Astrocyte (in vitro differentiated cells and primary cell): ENCODE data around the gene DXO. TPM values are rescaled to one million over a fixed set of nuclear protein-coding genes. Genes with fewer than 3 reads are reported as not detected.
"Not testable (repeated sequence)": the region's sequence is repeated elsewhere in the genome, so short reads cannot be mapped to it uniquely, and the experiment has no call there.

ENCODE experiments used
- DNase-seq: peaks from one replicate; pipeline ENCODE4 v3.0.0-alpha.2; 2010; ENCODE audit warnings: low read depth
- FAIRE-seq: peaks from 2 replicates; lab custom pipeline; 2011; peaks lifted over from hg19 to GRCh38; lab: Jason Lieb, UNC
- H2AFZ ChIP-seq: 2 replicates; pipeline ENCODE4 v1.6.0; 2012; ENCODE audit warnings: low read depth, low read length, inconsistent platforms
- H3K27ac ChIP-seq: 2 replicates; pipeline ENCODE4 v1.5.1; 2011; ENCODE audit warnings: low read depth, low read length, inconsistent platforms
- H3K27me3 ChIP-seq: 2 replicates; pipeline ENCODE4 v1.6.0; 2011; ENCODE audit warnings: low read length, inconsistent platforms; ENCODE audit not compliant: insufficient read depth
- H3K36me3 ChIP-seq: 2 replicates; pipeline ENCODE4 v1.5.1; 2011; ENCODE audit warnings: low read length, inconsistent platforms; ENCODE audit not compliant: insufficient read depth
- H3K4me1 ChIP-seq: 2 replicates; pipeline ENCODE4 v1.5.1; 2011; ENCODE audit warnings: low read length, inconsistent platforms; ENCODE audit not compliant: insufficient read depth
- H3K4me2 ChIP-seq: 2 replicates; pipeline ENCODE4 v1.6.0; 2012; ENCODE audit warnings: low read length, inconsistent platforms
- H3K4me3 ChIP-seq: 2 replicates; pipeline ENCODE4 v1.5.1; 2011; ENCODE audit warnings: low read depth, mild to moderate bottlenecking, low read length, inconsistent platforms; ENCODE audit not compliant: insufficient read depth
- H3K79me2 ChIP-seq: 2 replicates; pipeline ENCODE4 v1.6.0; 2012; ENCODE audit warnings: mild to moderate bottlenecking, low read length, inconsistent platforms; ENCODE audit not compliant: insufficient read depth
- H3K9ac ChIP-seq: 2 replicates; pipeline ENCODE4 v1.6.0; 2012; ENCODE audit warnings: mild to moderate bottlenecking, low read length, inconsistent platforms
- H3K9me3 ChIP-seq: 2 replicates; pipeline ENCODE4 v1.5.1; 2012; ENCODE audit warnings: low read depth, mild to moderate bottlenecking, low read length, inconsistent platforms; ENCODE audit not compliant: insufficient read depth
- H4K20me1 ChIP-seq: 2 replicates; pipeline ENCODE4 v1.6.0; 2012; ENCODE audit warnings: low read length, inconsistent platforms; ENCODE audit not compliant: insufficient read depth
- H3K27ac Mint-ChIP-seq: one replicate; pipeline ENCODE4 v1.8.0; 2021; ENCODE audit warnings: mild to moderate bottlenecking, mixed read lengths; ENCODE audit not compliant: unreplicated experiment
- H3K27me3 Mint-ChIP-seq: one replicate; pipeline ENCODE4 v1.8.0; 2021; ENCODE audit warnings: low read depth, mixed read lengths; ENCODE audit not compliant: unreplicated experiment
- H3K36me3 Mint-ChIP-seq: one replicate; pipeline ENCODE4 v1.8.0; 2021; ENCODE audit warnings: low read depth, mixed read lengths; ENCODE audit not compliant: unreplicated experiment
- H3K4me1 Mint-ChIP-seq: one replicate; pipeline ENCODE4 v1.8.0; 2021; ENCODE audit warnings: low read depth, mixed read lengths; ENCODE audit not compliant: unreplicated experiment
- H3K4me3 Mint-ChIP-seq: one replicate; pipeline ENCODE4 v1.8.0; 2021; ENCODE audit warnings: mild to moderate bottlenecking, moderate library complexity, mixed read lengths; ENCODE audit not compliant: unreplicated experiment
- H3K9me3 Mint-ChIP-seq: one replicate; pipeline ENCODE4 v1.8.0; 2021; ENCODE audit warnings: mild to moderate bottlenecking, mixed read lengths; ENCODE audit not compliant: unreplicated experiment
- EZH2 ChIP-seq: IDR thresholded peaks from 2 replicates; pipeline ENCODE4 v1.6.1; 2012; ENCODE audit warnings: mild to moderate bottlenecking, low read length, inconsistent platforms; ENCODE audit not compliant: insufficient read depth
- total RNA-seq: library from RNA; stranded (reverse); gene quantifications from 2 replicates; pipeline ENCODE4 v1.2.1, GENCODE V29; 2021
- TF ChIP-seq, protein P1 (sequence below): IDR thresholded peaks from 2 replicates; pipeline ENCODE4 v1.5.1; 2011; ENCODE audit warnings: low read depth, mild to moderate bottlenecking, inconsistent platforms, low read length, moderate library complexity; ENCODE audit not compliant: insufficient read depth

DXO gene
- total RNA-seq, 1 donor from 2014 or later, result 12.6 TPM

DNA sequence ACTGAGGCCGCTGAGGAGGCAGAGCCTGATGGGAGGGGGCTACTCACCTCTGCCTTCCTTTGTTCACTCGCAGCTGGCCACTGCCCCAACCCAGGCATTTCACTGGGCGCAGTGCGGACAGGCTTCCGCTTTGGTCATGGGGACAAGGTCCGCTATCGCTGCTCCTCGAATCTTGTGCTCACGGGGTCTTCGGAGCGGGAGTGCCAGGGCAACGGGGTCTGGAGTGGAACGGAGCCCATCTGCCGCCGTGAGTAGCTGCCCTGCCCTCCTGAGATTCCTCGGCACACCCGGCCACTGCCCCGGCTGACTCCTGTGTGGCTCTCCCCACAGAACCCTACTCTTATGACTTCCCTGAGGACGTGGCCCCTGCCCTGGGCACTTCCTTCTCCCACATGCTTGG lies 38.4 kb downstream of the DXO start:
- Histone ChIP-seq H3K4me2 (no peak overlapping the region), H3K27me3 (peaks cover 2% of the 10 kb centered on the region), H3K4me1 (no peaks in the 10 kb centered on the region), H3K79me2 (no peaks in the 10 kb centered on the region), H3K4me3 (no peak overlapping the region), H3K27ac (no peak overlapping the region), H3K9ac (no peak overlapping the region), H3K36me3 (no peaks in the 10 kb centered on the region), H3K9me3 (no peaks in the 10 kb centered on the region), H4K20me1 (no peaks in the 10 kb centered on the region), H2AFZ (no peak overlapping the region)
- H3K27me3 Mint-ChIP-seq, result peaks cover 33% of the 10 kb centered on the region
- peaks cover 7% of the 10 kb centered on the region for H3K36me3 Mint-ChIP-seq
- H3K4me1 Mint-ChIP-seq, result no peaks in the 10 kb centered on the region
- H3K9me3 Mint-ChIP-seq, result peaks cover 6% of the 10 kb centered on the region
- TF ChIP-seq EZH2, result no peak
- TF ChIP-seq, protein P1, sequence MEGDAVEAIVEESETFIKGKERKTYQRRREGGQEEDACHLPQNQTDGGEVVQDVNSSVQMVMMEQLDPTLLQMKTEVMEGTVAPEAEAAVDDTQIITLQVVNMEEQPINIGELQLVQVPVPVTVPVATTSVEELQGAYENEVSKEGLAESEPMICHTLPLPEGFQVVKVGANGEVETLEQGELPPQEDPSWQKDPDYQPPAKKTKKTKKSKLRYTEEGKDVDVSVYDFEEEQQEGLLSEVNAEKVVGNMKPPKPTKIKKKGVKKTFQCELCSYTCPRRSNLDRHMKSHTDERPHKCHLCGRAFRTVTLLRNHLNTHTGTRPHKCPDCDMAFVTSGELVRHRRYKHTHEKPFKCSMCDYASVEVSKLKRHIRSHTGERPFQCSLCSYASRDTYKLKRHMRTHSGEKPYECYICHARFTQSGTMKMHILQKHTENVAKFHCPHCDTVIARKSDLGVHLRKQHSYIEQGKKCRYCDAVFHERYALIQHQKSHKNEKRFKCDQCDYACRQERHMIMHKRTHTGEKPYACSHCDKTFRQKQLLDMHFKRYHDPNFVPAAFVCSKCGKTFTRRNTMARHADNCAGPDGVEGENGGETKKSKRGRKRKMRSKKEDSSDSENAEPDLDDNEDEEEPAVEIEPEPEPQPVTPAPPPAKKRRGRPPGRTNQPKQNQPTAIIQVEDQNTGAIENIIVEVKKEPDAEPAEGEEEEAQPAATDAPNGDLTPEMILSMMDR, result no peak
- no peak overlapping the region for H3K4me3 Mint-ChIP-seq
- H3K27ac Mint-ChIP-seq, result no peak overlapping the region
- no peak for DNase-seq
- no peak for FAIRE-seq

DNA sequence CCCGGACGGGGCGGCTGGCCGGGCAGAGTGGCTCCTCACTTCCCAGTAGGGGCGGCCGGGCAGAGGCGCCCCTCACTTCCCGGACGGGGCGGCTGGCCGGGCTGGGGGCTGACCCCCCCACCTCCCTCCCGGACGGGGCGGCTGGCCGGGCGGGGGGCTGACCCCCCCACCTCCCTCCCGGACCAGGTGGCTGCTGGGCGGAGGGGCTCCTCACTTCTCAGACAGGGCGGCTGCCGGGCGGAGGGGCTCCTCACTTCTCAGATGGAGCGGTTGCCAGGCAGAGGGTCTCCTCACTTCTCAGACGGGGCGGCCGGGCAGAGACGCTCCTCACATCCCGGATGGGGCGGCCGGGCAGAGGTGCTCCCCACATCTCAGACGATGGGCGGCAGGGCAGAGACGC lies 39.8 kb downstream of the DXO start:
- H3K4me3 Mint-ChIP-seq, DNase-seq, FAIRE-seq, H3K27me3 ChIP-seq, H3K79me2 ChIP-seq, H3K4me2 ChIP-seq, H3K27ac Mint-ChIP-seq, H3K9me3 Mint-ChIP-seq, H3K27ac ChIP-seq, H3K4me1 Mint-ChIP-seq, H3K4me3 ChIP-seq, H2AFZ ChIP-seq, H3K9me3 ChIP-seq, H3K36me3 Mint-ChIP-seq, H3K9ac ChIP-seq, H4K20me1 ChIP-seq, H3K36me3 ChIP-seq, H3K4me1 ChIP-seq: not testable (repeated sequence)
- H3K27me3 Mint-ChIP-seq, result peaks cover 44% of the 10 kb centered on the region

DNA sequence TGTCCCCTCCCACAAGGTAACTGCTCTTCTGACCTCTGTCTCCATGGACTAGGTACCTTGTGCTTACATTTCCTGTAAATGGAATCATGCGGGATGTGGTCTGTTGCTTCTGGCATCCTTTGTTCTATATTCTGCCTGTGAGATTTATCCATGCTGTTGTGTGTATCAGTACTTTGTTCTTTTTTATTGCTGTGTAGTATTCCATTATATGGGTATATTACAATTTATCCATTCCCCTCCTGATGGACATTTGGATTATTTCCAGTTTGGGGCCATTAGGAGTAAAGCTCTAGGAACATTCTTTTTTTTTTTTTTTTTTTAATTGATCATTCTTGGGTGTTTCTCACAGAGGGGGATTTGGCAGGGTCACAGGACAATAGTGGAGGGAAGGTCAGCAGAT lies 41.0 kb downstream of the DXO start:
- H3K27ac ChIP-seq, result no peak overlapping the region
- H2AFZ ChIP-seq, result no peak overlapping the region
- peak overlapping the region; percentile 29 for H3K4me3 Mint-ChIP-seq
- peaks cover 6% of the 10 kb centered on the region for H3K9me3 Mint-ChIP-seq
- FAIRE-seq, result no peak
- H3K9me3 ChIP-seq, result no peaks in the 10 kb centered on the region
- peaks cover 7% of the 10 kb centered on the region for H3K36me3 Mint-ChIP-seq
- H3K4me1 ChIP-seq, result no peaks in the 10 kb centered on the region
- no peak overlapping the region for H3K9ac ChIP-seq
- H4K20me1 ChIP-seq, result no peaks in the 10 kb centered on the region
- peaks cover 43% of the 10 kb centered on the region for H3K27me3 Mint-ChIP-seq
- peaks cover 12% of the 10 kb centered on the region for H3K27me3 ChIP-seq
- H3K27ac Mint-ChIP-seq, result no peak overlapping the region
- H3K4me1 Mint-ChIP-seq, result no peaks in the 10 kb centered on the region
- no peak for TF ChIP-seq EZH2
- TF ChIP-seq, protein P1, result no peak
- H3K79me2 ChIP-seq, result no peaks in the 10 kb centered on the region
- no peak overlapping the region for H3K4me3 ChIP-seq
- H3K4me2 ChIP-seq, result no peak overlapping the region
- no peaks in the 10 kb centered on the region for H3K36me3 ChIP-seq
- DNase-seq, result no peak
